Stimulated activated naive CD8-positive, alpha-beta T cell treated with anti-CD3 and anti-CD28 coated beads, Interleukin-15, amount 100 ng/mL, for 72 hours (primary cell): ENCODE results near the gene CD93.

Source experiments
- ATAC-seq: fragments of 150-1000 bp; cut with Tn5 transposase; 2 replicates; pipeline ENCODE4 v1.10.0; 2021; ENCODE audit warnings: mild to moderate bottlenecking, moderate library complexity
- DNase-seq, 2 donors: peaks; one replicate each; pipeline ENCODE4 v3.0.0; 2021 to 2022
- H3K27ac Mint-ChIP-seq, 2 donors: one replicate each; pipeline ENCODE4 v1.8.0; 2022; ENCODE audit warnings: mild to moderate bottlenecking in 2 of 2, mixed read lengths in 2 of 2, moderate library complexity in 2 of 2
- H3K27me3 Mint-ChIP-seq: one replicate; pipeline ENCODE4 v1.8.0; 2022; ENCODE audit warnings: mixed read lengths
- H3K4me1 Mint-ChIP-seq: one replicate; pipeline ENCODE4 v1.8.0; 2022; ENCODE audit warnings: mild to moderate bottlenecking, mixed read lengths
- H3K4me3 Mint-ChIP-seq, 2 donors: one replicate each; pipeline ENCODE4 v1.8.0; 2022; ENCODE audit warnings: mild to moderate bottlenecking in 2 of 2, mixed read lengths in 2 of 2, moderate library complexity in 1 of 2
- H3K9me3 Mint-ChIP-seq, 2 donors: one replicate each; pipeline ENCODE4 v1.8.0; 2022; ENCODE audit warnings: mixed read lengths in 2 of 2

The CD93 gene, protein sequence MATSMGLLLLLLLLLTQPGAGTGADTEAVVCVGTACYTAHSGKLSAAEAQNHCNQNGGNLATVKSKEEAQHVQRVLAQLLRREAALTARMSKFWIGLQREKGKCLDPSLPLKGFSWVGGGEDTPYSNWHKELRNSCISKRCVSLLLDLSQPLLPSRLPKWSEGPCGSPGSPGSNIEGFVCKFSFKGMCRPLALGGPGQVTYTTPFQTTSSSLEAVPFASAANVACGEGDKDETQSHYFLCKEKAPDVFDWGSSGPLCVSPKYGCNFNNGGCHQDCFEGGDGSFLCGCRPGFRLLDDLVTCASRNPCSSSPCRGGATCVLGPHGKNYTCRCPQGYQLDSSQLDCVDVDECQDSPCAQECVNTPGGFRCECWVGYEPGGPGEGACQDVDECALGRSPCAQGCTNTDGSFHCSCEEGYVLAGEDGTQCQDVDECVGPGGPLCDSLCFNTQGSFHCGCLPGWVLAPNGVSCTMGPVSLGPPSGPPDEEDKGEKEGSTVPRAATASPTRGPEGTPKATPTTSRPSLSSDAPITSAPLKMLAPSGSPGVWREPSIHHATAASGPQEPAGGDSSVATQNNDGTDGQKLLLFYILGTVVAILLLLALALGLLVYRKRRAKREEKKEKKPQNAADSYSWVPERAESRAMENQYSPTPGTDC

GRCh38 chr20:23086056-23086566, at the start of gene CD93:
TSS of gene CD93 (minus strand) at chr20:23086324. CDS start at chr20:23086192, 132 bp downstream.
- Mint-ChIP-seq H3K4me3 (peak within 1 kb of the TSS; percentile 35 to 48), H3K9me3 (no peaks in the 10 kb centered on the region), H3K27me3 (peaks cover 22% of the 10 kb centered on the region), H3K27ac (peak within 1 kb of the TSS; percentile 69 to 97), H3K4me1 (peaks cover 12% of the 10 kb centered on the region)
- peak in 1 of 2 donors; percentile 3 for DNase-seq
- peak; percentile 77 for ATAC-seq

GRCh38 chr20:23133560-23133998, 47.5 kb upstream of the CD93 start:
- Mint-ChIP-seq H3K27me3 (no peaks in the 10 kb centered on the region), H3K9me3 (no peaks in the 10 kb centered on the region), H3K4me1 (no peaks in the 10 kb centered on the region), H3K27ac (peak overlapping the region in 1 of 2 donors; percentile 80), H3K4me3 (no peak overlapping the region)
- ATAC-seq (no peak), DNase-seq (no peak)

- DNase-seq (no peak), ATAC-seq (no peak)
- H3K27ac Mint-ChIP-seq = peak overlapping the region in 1 of 2 donors; percentile 80
- no peak overlapping the region for H3K4me3 Mint-ChIP-seq
- no peaks in the 10 kb centered on the region for H3K9me3 Mint-ChIP-seq
- no peaks in the 10 kb centered on the region for H3K27me3 Mint-ChIP-seq
- no peaks in the 10 kb centered on the region for H3K4me1 Mint-ChIP-seq
Measured at GRCh38 chr20:23132930-23133559, 46.9 kb upstream of the CD93 start.

GRCh38 chr20:23132293-23132929, 46.3 kb upstream of the CD93 start:
- no peaks in the 10 kb centered on the region for H3K9me3 Mint-ChIP-seq
- no peak overlapping the region for H3K4me3 Mint-ChIP-seq
- H3K4me1 Mint-ChIP-seq = no peaks in the 10 kb centered on the region
- no peak overlapping the region for H3K27ac Mint-ChIP-seq
- DNase-seq (no peak), ATAC-seq (no peak)
- no peaks in the 10 kb centered on the region for H3K27me3 Mint-ChIP-seq

GRCh38 chr20:23131766-23132165, 45.6 kb upstream of the CD93 start:
- H3K27ac Mint-ChIP-seq = no peak overlapping the region
- ATAC-seq (no peak), DNase-seq (no peak)
- no peak overlapping the region for H3K4me3 Mint-ChIP-seq
- H3K4me1 Mint-ChIP-seq = no peaks in the 10 kb centered on the region
- H3K27me3 Mint-ChIP-seq = no peaks in the 10 kb centered on the region
- H3K9me3 Mint-ChIP-seq = no peaks in the 10 kb centered on the region

- H3K9me3 Mint-ChIP-seq = no peaks in the 10 kb centered on the region
- H3K4me1 Mint-ChIP-seq = no peaks in the 10 kb centered on the region
- DNase-seq = no peak
- H3K27me3 Mint-ChIP-seq = no peaks in the 10 kb centered on the region
- no peak overlapping the region for H3K4me3 Mint-ChIP-seq
- no peak overlapping the region for H3K27ac Mint-ChIP-seq
- ATAC-seq = no peak
Measured at GRCh38 chr20:23130622-23131140, 44.6 kb upstream of the CD93 start.

GRCh38 chr20:23129891-23130621, 43.9 kb upstream of the CD93 start:
- peak overlapping the region in 1 of 2 donors; percentile 0 for H3K27ac Mint-ChIP-seq
- H3K27me3 Mint-ChIP-seq = no peaks in the 10 kb centered on the region
- ATAC-seq (no peak), DNase-seq (no peak)
- H3K4me1 Mint-ChIP-seq = no peaks in the 10 kb centered on the region
- no peak overlapping the region for H3K4me3 Mint-ChIP-seq
- H3K9me3 Mint-ChIP-seq = no peaks in the 10 kb centered on the region

DNA sequence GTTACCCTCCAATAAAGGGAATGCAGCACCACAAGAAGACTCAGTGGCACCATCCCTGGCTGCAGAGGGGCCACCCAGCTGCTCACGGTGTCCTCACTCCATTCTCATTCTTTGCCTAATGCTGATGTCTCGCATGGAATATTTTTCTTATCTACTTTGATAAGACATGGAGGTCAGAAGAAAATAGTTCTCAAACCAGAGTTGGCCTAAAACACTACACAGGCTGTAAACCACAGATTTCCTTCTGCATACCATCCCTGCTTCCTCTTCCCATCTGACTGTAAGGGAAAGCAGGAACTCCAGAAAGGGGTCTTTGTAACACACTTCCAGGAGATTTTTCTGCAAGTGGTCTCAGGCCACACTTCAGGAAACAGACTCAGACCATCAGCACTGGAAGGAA, 43.1 kb upstream of the CD93 start:
- Mint-ChIP-seq H3K27ac (no peak overlapping the region), H3K27me3 (no peaks in the 10 kb centered on the region), H3K9me3 (no peaks in the 10 kb centered on the region), H3K4me3 (no peak overlapping the region), H3K4me1 (no peaks in the 10 kb centered on the region)
- DNase-seq (no peak), ATAC-seq (no peak)

DNA sequence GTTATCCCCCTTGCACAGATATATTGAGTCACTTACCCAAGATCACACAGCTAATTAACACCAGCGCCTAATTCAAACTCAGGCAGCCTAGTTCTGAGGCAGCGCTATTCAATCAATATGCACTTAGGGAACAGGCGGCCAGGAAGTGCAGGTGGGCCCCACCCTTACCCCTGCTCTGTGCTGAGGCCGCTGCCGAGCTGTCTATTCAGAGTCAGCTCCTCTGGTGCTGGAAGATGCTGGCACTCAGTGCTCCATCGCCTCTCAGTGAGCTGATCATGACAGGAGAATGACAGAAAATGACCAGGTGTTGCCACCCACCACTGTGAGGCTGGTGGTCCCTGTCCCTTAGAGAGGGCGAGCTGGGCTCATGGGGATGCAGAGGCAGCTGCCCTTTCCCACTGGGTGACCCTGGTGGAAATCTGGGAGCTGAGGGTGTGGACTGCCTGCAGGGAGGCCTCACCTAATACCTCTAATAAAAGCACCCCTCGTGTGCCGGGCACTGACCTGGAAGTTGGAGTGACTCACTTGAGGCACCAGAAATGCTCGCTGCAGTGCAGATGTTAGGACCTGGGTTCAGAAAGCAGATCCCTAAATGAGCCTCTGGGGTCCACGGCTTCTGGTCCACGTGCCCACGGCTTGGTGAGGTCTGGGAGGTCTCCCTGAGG, 42.5 kb upstream of the CD93 start:
- H3K27ac Mint-ChIP-seq = peak overlapping the region in 1 of 2 donors; percentile 21
- no peaks in the 10 kb centered on the region for H3K27me3 Mint-ChIP-seq
- DNase-seq = no peak
- H3K9me3 Mint-ChIP-seq = no peaks in the 10 kb centered on the region
- ATAC-seq = no peak
- H3K4me3 Mint-ChIP-seq = no peak overlapping the region
- H3K4me1 Mint-ChIP-seq = no peaks in the 10 kb centered on the region

DNA sequence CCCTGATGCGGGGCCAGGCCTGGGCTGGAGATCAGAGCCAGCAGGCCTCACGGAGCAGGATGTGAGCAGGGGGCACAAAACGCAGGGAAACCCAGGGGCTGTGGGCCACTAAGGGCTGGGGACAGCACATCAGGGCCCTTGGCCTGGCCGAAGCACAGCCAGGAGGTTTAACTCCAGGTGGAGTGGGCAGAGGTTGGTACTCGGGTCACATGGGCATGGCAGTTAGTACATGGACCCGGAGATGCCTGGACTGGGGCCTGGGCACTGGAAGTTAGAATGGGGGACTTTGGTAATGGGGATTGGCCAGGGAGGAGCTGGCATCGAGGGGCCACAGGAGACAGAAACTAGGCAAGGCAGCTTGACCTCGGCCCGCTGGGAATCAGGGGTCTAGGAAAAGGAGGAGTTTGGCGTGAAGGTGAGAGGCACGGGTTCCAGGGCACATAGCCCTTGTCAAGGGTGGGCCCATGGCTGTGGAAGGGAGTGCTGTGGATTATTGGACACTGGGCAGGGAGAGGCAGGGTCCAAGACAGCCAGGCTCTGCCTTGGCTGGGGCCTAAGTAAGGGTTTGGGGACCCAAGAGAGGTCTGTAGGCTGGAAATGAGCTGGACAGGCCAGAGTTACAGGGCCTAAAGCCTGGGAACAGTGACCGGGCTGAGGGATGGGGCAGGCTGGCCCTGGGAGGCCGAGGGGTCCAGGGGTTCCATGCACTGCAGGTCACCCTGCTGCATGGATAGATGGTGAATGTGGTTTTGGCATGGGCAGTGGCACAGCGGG, 41.6 kb upstream of the CD93 start:
- Mint-ChIP-seq H3K4me1 (no peaks in the 10 kb centered on the region), H3K4me3 (no peak overlapping the region), H3K27me3 (no peaks in the 10 kb centered on the region), H3K9me3 (no peaks in the 10 kb centered on the region), H3K27ac (peak overlapping the region; percentile 85 to 94)
- ATAC-seq (no peak), DNase-seq (no peak)

- H3K4me1 Mint-ChIP-seq = no peaks in the 10 kb centered on the region
- DNase-seq (no peak), ATAC-seq (no peak)
- no peaks in the 10 kb centered on the region for H3K9me3 Mint-ChIP-seq
- H3K27me3 Mint-ChIP-seq = no peaks in the 10 kb centered on the region
- no peak overlapping the region for H3K4me3 Mint-ChIP-seq
- peak overlapping the region in 1 of 2 donors; percentile 85 for H3K27ac Mint-ChIP-seq
Measured at GRCh38 chr20:23126281-23127061, 40.3 kb upstream of the CD93 start.

DNA sequence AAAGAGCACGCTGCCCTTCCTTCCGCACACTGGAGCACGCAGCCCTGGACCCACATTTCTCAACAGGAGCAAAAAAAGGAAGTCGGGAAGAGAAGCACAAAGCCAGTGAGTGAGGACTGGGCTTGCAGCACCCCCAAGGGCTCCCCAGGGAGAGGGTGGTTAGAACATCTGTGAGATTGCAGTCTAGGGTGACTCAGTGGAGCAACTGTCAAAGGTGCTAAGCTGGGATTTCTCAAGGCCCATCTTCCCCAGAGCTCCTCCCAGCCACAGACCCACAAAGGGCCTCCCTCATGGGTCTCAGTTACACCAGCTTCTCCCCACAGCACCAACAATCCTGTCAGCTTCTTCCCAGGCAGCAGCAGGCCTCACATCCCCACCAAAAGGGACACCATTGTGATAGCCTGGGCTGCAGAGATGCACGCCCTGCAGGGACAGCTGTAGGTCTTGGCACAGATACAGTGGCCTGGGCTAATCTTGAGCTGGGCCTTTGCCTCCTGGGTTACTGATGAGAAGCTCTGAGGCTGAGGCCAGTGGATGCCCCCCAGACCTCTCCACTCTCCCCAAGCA, 39.6 kb upstream of the CD93 start:
- DNase-seq (no peak), ATAC-seq (no peak)
- Mint-ChIP-seq H3K9me3 (no peaks in the 10 kb centered on the region), H3K27me3 (peaks cover 6% of the 10 kb centered on the region), H3K4me3 (no peak overlapping the region), H3K4me1 (no peaks in the 10 kb centered on the region), H3K27ac (no peak overlapping the region)

DNA sequence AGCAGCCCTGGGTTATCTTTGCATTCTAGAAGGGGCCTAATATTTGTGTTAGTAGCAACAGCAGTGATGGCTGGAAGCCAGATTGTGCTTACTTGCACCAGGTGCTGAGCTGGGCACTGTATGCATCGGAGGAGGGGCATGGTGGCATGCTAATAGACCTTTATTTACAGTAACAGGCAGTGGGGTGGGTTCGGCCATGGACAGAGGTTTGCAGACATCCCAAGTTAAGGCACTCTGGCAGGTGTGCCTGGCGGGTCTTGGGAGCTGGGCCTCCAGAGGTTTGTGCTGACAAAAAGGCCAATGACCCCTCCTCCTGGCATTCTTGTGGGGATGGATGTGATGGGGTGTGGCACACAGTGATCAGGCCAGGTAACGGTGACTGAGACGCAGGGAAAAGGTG, 39.0 kb upstream of the CD93 start:
- peaks cover 12% of the 10 kb centered on the region for H3K27me3 Mint-ChIP-seq
- no peak overlapping the region for H3K27ac Mint-ChIP-seq
- no peaks in the 10 kb centered on the region for H3K9me3 Mint-ChIP-seq

More for the DNA sequence above, 39.0 kb upstream of the CD93 start:
- no peak for ATAC-seq
- DNase-seq = no peak
- Mint-ChIP-seq H3K4me3 (no peak overlapping the region), H3K4me1 (no peaks in the 10 kb centered on the region)
